IMR-90 (cell line): ENCODE data around the gene TAF4. TPM values are rescaled to one million over a fixed set of nuclear protein-coding genes. Genes with fewer than 3 reads are reported as not detected.

ENCODE experiments used
- ATAC-seq: fragments of 200-7000 bp; cut with Tn5 transposase; 2 replicates; pipeline ENCODE4 v1.9.1; 2020; ENCODE audit warnings: low read depth, mild to moderate bottlenecking, moderate library complexity
- BruUV-seq: library from RNA; stranded (reverse); fragments of 400-500 nt; replicated peaks from 2 replicates; lab custom pipeline; 2021; lab: Mats Ljungman, UMichigan
- CTCF ChIA-PET: fragments of 300-600 bp; formaldehyde crosslinking; extraction: SDS; loops from one replicate; lab custom pipeline; 2021; ENCODE audit warnings: antibody characterized with exemption; lab: Yijun Ruan, JAX
- POLR2A ChIA-PET: fragments of 300-600 bp; sonication (Branson Sonifier 250); formaldehyde crosslinking; loops from one replicate; lab custom pipeline; 2022; ENCODE audit warnings: antibody characterized with exemption; ENCODE audit not compliant: unreplicated experiment; lab: Charles Lee
- DNase-seq: peaks from one replicate; pipeline ENCODE4 v3.0.0; 2013
- H2AFZ ChIP-seq: replicated peaks from 2 replicates; pipeline ENCODE3; 2013; ENCODE audit warnings: low read length, mild to moderate bottlenecking; ENCODE audit not compliant: poor library complexity
- H2AK5ac ChIP-seq: 2 replicates; pipeline ENCODE4 v1.6.1; 2013; ENCODE audit warnings: low read depth, low read length, inconsistent platforms
- H2AK9ac ChIP-seq: replicated peaks from 2 replicates; pipeline ENCODE3; 2013; ENCODE audit warnings: mild to moderate bottlenecking, low read depth, low read length, moderate library complexity; ENCODE audit not compliant: poor library complexity
- H2BK120ac ChIP-seq: 2 replicates; pipeline ENCODE4 v1.6.1; 2013; ENCODE audit warnings: low read depth, low read length, inconsistent platforms
- H2BK15ac ChIP-seq: 3 replicates; pipeline ENCODE4 v1.6.1; 2013; ENCODE audit warnings: low read depth, low read length, inconsistent platforms
- H2BK20ac ChIP-seq: 2 replicates; pipeline ENCODE4 v1.6.1; 2013; ENCODE audit warnings: low read depth, mild to moderate bottlenecking, inconsistent platforms, low read length, moderate library complexity
- H2BK5ac ChIP-seq: 2 replicates; pipeline ENCODE4 v1.6.1; 2013; ENCODE audit warnings: mild to moderate bottlenecking, low read depth, low read length, inconsistent platforms; ENCODE audit not compliant: poor library complexity, severe bottlenecking
- H3K14ac ChIP-seq: replicated peaks from 2 replicates; pipeline ENCODE4 v1.6.1; 2013; ENCODE audit warnings: low read depth, low read length, inconsistent platforms
- H3K18ac ChIP-seq: 2 replicates; pipeline ENCODE4 v1.6.1; 2013; ENCODE audit warnings: low read depth, low read length, control low read depth
- H3K23ac ChIP-seq: 2 replicates; pipeline ENCODE4 v1.6.1; 2013; ENCODE audit warnings: low read depth, low read length, inconsistent platforms
- H3K27ac ChIP-seq: 2 replicates; pipeline ENCODE4 v1.5.1; 2013; ENCODE audit warnings: mild to moderate bottlenecking, control low read depth, low read length; ENCODE audit not compliant: insufficient read depth
- H3K27me3 ChIP-seq: 2 replicates; pipeline ENCODE4 v1.6.1; 2013; ENCODE audit warnings: low read length; ENCODE audit not compliant: control insufficient read depth, insufficient read depth
- H3K36me3 ChIP-seq: 2 replicates; pipeline ENCODE4 v1.6.1; 2013; ENCODE audit warnings: low read length, mixed read lengths; ENCODE audit not compliant: control insufficient read depth, insufficient read depth
- H3K4ac ChIP-seq: 2 replicates; pipeline ENCODE4 v1.6.1; 2013; ENCODE audit warnings: low read depth, low read length, inconsistent platforms
- H3K4me1 ChIP-seq: 2 replicates; pipeline ENCODE4 v1.6.1; 2013; ENCODE audit warnings: low read length, mixed read lengths; ENCODE audit not compliant: control insufficient read depth, insufficient read depth
- H3K4me2 ChIP-seq: 2 replicates; pipeline ENCODE4 v1.6.1; 2013; ENCODE audit warnings: low read depth, mild to moderate bottlenecking, control low read depth, low read length, moderate library complexity
- H3K4me3 ChIP-seq: 2 replicates; pipeline ENCODE4 v1.5.1; 2013; ENCODE audit warnings: low read depth, mild to moderate bottlenecking, control low read depth, low read length, moderate library complexity; ENCODE audit not compliant: insufficient read depth
- H3K56ac ChIP-seq: 2 replicates; pipeline ENCODE4 v1.6.1; 2013; ENCODE audit warnings: low read length, inconsistent platforms; ENCODE audit not compliant: insufficient read depth; ENCODE audit errors: extremely low read depth
- H3K79me1 ChIP-seq, 2 experiments: 2 replicates each; pipeline ENCODE4 v1.6.1; 2013; ENCODE audit warnings: low read length in 2 of 2, inconsistent platforms in 1 of 2, low read depth in 1 of 2
- H3K9ac ChIP-seq: 2 replicates; pipeline ENCODE4 v1.6.1; 2013; ENCODE audit warnings: low read depth, low read length, control low read depth
- H3K9me1 ChIP-seq: 2 replicates; pipeline ENCODE4 v1.6.1; 2013; ENCODE audit warnings: low read length, inconsistent platforms; ENCODE audit not compliant: insufficient read depth
- H3K9me3 ChIP-seq: 2 replicates; pipeline ENCODE4 v1.6.1; 2013; ENCODE audit warnings: low read length; ENCODE audit not compliant: control insufficient read depth, insufficient read depth
- H4K20me1 ChIP-seq: 2 replicates; pipeline ENCODE4 v1.6.1; 2013; ENCODE audit warnings: low read length, inconsistent platforms; ENCODE audit not compliant: insufficient read depth
- H4K5ac ChIP-seq: 2 replicates; pipeline ENCODE4 v1.6.1; 2013; ENCODE audit warnings: mild to moderate bottlenecking, low read depth, low read length, control low read depth
- H4K8ac ChIP-seq, 2 experiments: 2 replicates each; pipeline ENCODE4 v1.6.1; 2013; ENCODE audit warnings: low read depth in 2 of 2, low read length in 2 of 2, control low read depth in 1 of 2, inconsistent platforms in 1 of 2
- H4K91ac ChIP-seq: 2 replicates; pipeline ENCODE4 v1.6.1; 2013; ENCODE audit warnings: low read depth, low read length, inconsistent platforms; ENCODE audit not compliant: insufficient read depth
- BHLHE40 ChIP-seq: fragments of 150-350 bp; IDR thresholded peaks from 2 replicates; pipeline ENCODE4 v1.6.1; 2016; ENCODE audit warnings: mild to moderate bottlenecking, low read depth, low read length
- CEBPB ChIP-seq: IDR thresholded peaks from 2 replicates; pipeline ENCODE4 v1.6.1; 2012; ENCODE audit warnings: low read depth, low read length, improper control_type of control experiment
- FOS ChIP-seq: fragments of 150-350 bp; IDR thresholded peaks from 2 replicates; pipeline ENCODE4 v1.6.1; 2016; ENCODE audit warnings: low read depth, low read length
- MAFK ChIP-seq: IDR thresholded peaks from 2 replicates; pipeline ENCODE4 v1.6.1; 2012; ENCODE audit warnings: low read depth, low read length, improper control_type of control experiment
- MAZ ChIP-seq: IDR thresholded peaks from 2 replicates; pipeline ENCODE4 v1.6.1; 2012; ENCODE audit warnings: low read depth, mild to moderate bottlenecking, low read length, improper control_type of control experiment, moderate library complexity, borderline replicate concordance
- MXI1 ChIP-seq: IDR thresholded peaks from 2 replicates; pipeline ENCODE4 v1.6.1; 2012; ENCODE audit warnings: low read depth, mild to moderate bottlenecking, low read length, moderate library complexity, borderline replicate concordance
- NFE2L2 ChIP-seq: fragments of 150-350 bp; IDR thresholded peaks from 2 replicates; pipeline ENCODE4 v1.6.1; 2016; ENCODE audit warnings: low read depth, mild to moderate bottlenecking, low read length
- POLR2A ChIP-seq: IDR thresholded peaks from 2 replicates; pipeline ENCODE4 v1.6.1; 2012; ENCODE audit warnings: mild to moderate bottlenecking, low read depth, low read length
- RAD21 ChIP-seq: IDR thresholded peaks from 2 replicates; pipeline ENCODE4 v1.6.1; 2012; ENCODE audit warnings: low read length, improper control_type of control experiment
- RCOR1 ChIP-seq: IDR thresholded peaks from 2 replicates; pipeline ENCODE4 v1.6.1; 2012; ENCODE audit warnings: mild to moderate bottlenecking, low read length, improper control_type of control experiment; ENCODE audit not compliant: insufficient replicate concordance
- RFX5 ChIP-seq: IDR thresholded peaks from 2 replicates; pipeline ENCODE4 v1.8.0; 2012; ENCODE audit warnings: low read depth, mild to moderate bottlenecking, low read length, moderate library complexity
- SMC3 ChIP-seq: fragments of 150-350 bp; IDR thresholded peaks from 2 replicates; pipeline ENCODE4 v1.6.1; 2016; ENCODE audit warnings: low read depth, mild to moderate bottlenecking, antibody characterized with exemption, low read length, moderate library complexity
- USF2 ChIP-seq: fragments of 150-350 bp; IDR thresholded peaks from 2 replicates; pipeline ENCODE4 v1.6.1; 2017; ENCODE audit warnings: mild to moderate bottlenecking, antibody characterized with exemption, low read length, low read depth
- WGBS, 2 experiments: methylation state at CpG; one replicate each; pipeline versions ENCODE4 v1.1.5 to v1.1.7; 2013; ENCODE audit warnings: missing lambda C conversion rate in 2 of 2; ENCODE audit not compliant: insufficient read length in 1 of 2; ENCODE audit errors: extremely low coverage in 2 of 2; 5-methylcytosine and 5-hydroxymethylcytosine counted together
- dilution Hi-C: fragments of 300-500 bp; cut with HindIII; formaldehyde crosslinking; loops from one replicate; pipeline ENCODE4 v1.14.3; 2018; ENCODE audit warnings: low sequenced_read_pairs; ENCODE audit not compliant: unreplicated experiment
- in situ Hi-C: fragments of 300-500 bp; cut with MboI; formaldehyde crosslinking; loops from 3 replicates; pipeline ENCODE4 v1.14.3; 2019; ENCODE audit warnings: low sequenced_read_pairs, inconsistent platforms, mixed read lengths
- intact Hi-C: fragments of 100-400 bp; cut with micrococcal nuclease; formaldehyde crosslinking; loops from 2 replicates; pipeline ENCODE4 v1.10.0; 2022
- polyA plus RNA-seq, 3 experiments: library from polyadenylated mRNA; depleted of rRNA; stranded (reverse); fragments of >200 nt; gene quantifications; 2 replicates each; pipeline ENCODE4 v1.2.3, GENCODE V29; 2012; ENCODE audit warnings: low replicate concordance in 1 of 3
- total RNA-seq: library from RNA; depleted of rRNA; stranded (reverse); fragments of >200 nt; gene quantifications from 2 replicates; pipeline ENCODE4 v1.2.3, GENCODE V29; 2012
- TF ChIP-seq, protein P1 (sequence below): conservative IDR thresholded peaks from 2 replicates; pipeline ENCODE4 v1.5.1; 2012; ENCODE audit warnings: mild to moderate bottlenecking, low read depth, low read length, improper control_type of control experiment
- TF ChIP-seq, protein P2 (sequence below): fragments of 150-350 bp; IDR thresholded peaks from 2 replicates; pipeline ENCODE4 v1.6.1; 2016; ENCODE audit warnings: low read depth, mild to moderate bottlenecking, low read length, moderate library complexity, borderline replicate concordance

Gene TAF4
- total and polyA plus RNA-seq, 2 of the 4 experiments (the other 2 are of a cell fraction), result 1.4 to 5.1 TPM

DNA sequence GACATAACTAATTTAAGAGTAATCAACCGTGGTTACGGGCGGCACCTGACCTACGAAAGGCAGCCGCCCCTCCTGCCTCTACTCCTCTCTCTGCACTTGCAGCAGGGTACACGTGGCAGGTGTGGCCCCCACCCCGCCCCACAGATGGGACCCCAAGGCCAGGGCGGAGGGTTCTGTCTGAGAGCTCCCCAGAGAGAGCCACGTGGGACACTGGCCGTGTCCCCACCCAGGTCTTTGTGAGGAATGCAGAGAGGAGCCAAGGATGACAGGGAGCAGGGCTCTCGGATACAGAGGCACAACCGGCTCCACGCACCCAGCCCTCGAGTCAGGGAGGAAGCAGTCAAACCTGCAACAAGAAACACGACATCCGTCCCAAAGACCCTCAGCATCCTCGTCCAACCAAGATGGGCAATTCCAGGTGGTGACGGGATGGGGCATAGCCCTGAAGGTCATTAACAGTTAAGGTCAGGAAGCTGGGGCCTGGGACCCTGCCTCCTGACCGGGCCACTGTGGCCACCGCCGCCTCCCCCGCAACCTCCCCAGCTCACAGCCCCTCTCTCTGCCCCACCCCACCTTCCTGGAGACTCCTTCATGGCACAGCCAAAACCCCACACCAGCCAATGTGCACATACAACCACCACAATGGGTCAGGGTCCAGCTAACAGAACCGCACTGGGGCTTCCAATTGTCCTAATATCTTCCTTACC, 47.1 kb downstream of the TAF4 start:
- Histone ChIP-seq H4K20me1 (peaks cover 73% of the 10 kb centered on the region), H4K8ac (no peak overlapping the region), H3K36me3 (peaks cover 3% of the 10 kb centered on the region; the same call in 1 of the 2 replicates), H2AK5ac (no peak overlapping the region), H3K4me2 (no peak overlapping the region), H2BK20ac (no peak overlapping the region), H3K27ac (no peak overlapping the region), H3K9me3 (no peaks in the 10 kb centered on the region), H3K4me3 (no peak overlapping the region), H4K5ac (no peak overlapping the region), H3K23ac (no peak overlapping the region), H2AFZ (no peak overlapping the region), H3K4ac (no peak overlapping the region), H3K27me3 (no peaks in the 10 kb centered on the region), H2AK9ac (peak overlapping the region; percentile 45), H3K9me1 (peaks cover 7% of the 10 kb centered on the region; the same call in 1 of the 2 replicates), H2BK120ac (no peak overlapping the region), H3K18ac (no peak overlapping the region), H3K14ac (no peak overlapping the region), H3K79me1 (peaks cover 22 to 72% of the 10 kb centered on the region in 2 experiments), H2BK5ac (no peak overlapping the region), H3K9ac (no peak overlapping the region), H3K56ac (no peak overlapping the region), H4K91ac (no peak overlapping the region), H2BK15ac (no peak overlapping the region), H3K4me1 (no peaks in the 10 kb centered on the region)
- POLR2A ChIA-PET, result no interaction called here
- ATAC-seq (no peak), DNase-seq (no peak)
- CTCF ChIA-PET, result interaction anchor here (0.7 kb wide), 1 partner anchor 7 kb away, joined by 3 read pairs; no protein-coding TSS in a partner anchor
- 98% methylated on average over 9 of the region's 23 CpGs; no CpG with 5 or more reads in 1 of the 2 experiments for WGBS, 2 experiments
- intact Hi-C loops, result loop anchor here (10.0 kb wide), 1 partner anchor 366 kb away; the partner anchor contains the start of gene RPS21
- in situ Hi-C loops, result loop anchor here (25.0 kb wide), 1 partner anchor 369 kb away; the partner anchor contains the start of gene RPS21
- dilution Hi-C loops, result no loop called here
- no TSS peak for BruUV-seq
- TF ChIP-seq BHLHE40, result no peak
- no peak for TF ChIP-seq RFX5
- TF ChIP-seq POLR2A, result no peak
- TF ChIP-seq MXI1, result no peak
- no peak for TF ChIP-seq CEBPB
- no peak for TF ChIP-seq USF2
- TF ChIP-seq, protein P1, sequence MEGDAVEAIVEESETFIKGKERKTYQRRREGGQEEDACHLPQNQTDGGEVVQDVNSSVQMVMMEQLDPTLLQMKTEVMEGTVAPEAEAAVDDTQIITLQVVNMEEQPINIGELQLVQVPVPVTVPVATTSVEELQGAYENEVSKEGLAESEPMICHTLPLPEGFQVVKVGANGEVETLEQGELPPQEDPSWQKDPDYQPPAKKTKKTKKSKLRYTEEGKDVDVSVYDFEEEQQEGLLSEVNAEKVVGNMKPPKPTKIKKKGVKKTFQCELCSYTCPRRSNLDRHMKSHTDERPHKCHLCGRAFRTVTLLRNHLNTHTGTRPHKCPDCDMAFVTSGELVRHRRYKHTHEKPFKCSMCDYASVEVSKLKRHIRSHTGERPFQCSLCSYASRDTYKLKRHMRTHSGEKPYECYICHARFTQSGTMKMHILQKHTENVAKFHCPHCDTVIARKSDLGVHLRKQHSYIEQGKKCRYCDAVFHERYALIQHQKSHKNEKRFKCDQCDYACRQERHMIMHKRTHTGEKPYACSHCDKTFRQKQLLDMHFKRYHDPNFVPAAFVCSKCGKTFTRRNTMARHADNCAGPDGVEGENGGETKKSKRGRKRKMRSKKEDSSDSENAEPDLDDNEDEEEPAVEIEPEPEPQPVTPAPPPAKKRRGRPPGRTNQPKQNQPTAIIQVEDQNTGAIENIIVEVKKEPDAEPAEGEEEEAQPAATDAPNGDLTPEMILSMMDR, result no peak
- TF ChIP-seq RCOR1, result no peak
- no peak for TF ChIP-seq MAFK
- TF ChIP-seq, protein P2, sequence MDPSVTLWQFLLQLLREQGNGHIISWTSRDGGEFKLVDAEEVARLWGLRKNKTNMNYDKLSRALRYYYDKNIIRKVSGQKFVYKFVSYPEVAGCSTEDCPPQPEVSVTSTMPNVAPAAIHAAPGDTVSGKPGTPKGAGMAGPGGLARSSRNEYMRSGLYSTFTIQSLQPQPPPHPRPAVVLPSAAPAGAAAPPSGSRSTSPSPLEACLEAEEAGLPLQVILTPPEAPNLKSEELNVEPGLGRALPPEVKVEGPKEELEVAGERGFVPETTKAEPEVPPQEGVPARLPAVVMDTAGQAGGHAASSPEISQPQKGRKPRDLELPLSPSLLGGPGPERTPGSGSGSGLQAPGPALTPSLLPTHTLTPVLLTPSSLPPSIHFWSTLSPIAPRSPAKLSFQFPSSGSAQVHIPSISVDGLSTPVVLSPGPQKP, result no peak
- no peak for TF ChIP-seq RAD21
- no peak for TF ChIP-seq NFE2L2
- no peak for TF ChIP-seq SMC3
- no peak for TF ChIP-seq FOS
- TF ChIP-seq MAZ, result no peak
